GM12878 (cell line): Measurements from ENCODE around the gene ITGA4. TPM values are rescaled to one million over a fixed set of nuclear protein-coding genes. Genes with fewer than 3 reads are reported as not detected.

Experiments used
- ATAC-seq: fragments of 200-7000 bp; cut with Tn5 transposase; 3 replicates; pipeline ENCODE4 v1.9.1; 2020; ENCODE audit warnings: mild to moderate bottlenecking, moderate library complexity
- BruUV-seq: library from RNA; stranded (reverse); fragments of 400-500 nt; replicated peaks from 2 replicates; lab custom pipeline; 2021; lab: Mats Ljungman, UMichigan
- CTCF ChIA-PET: fragments of 300-600 bp; sonication (Branson Sonifier 250); formaldehyde crosslinking; extraction: SDS; loops from one replicate; lab custom pipeline; 2021; ENCODE audit warnings: inconsistent platforms; lab: Yijun Ruan, JAX
- POLR2A ChIA-PET: fragments of 350-600 bp; formaldehyde crosslinking; extraction: SDS; loops from one replicate; lab custom pipeline; 2021; ENCODE audit warnings: inconsistent platforms; lab: Charles Lee
- RAD21 ChIA-PET: fragments of 300-600 bp; sonication (Branson Sonifier 250); formaldehyde crosslinking; loops from one replicate; lab custom pipeline; 2023; ENCODE audit warnings: antibody characterized with exemption; ENCODE audit not compliant: unreplicated experiment; lab: Charles Lee
- SMC1A ChIA-PET: fragments of 300-600 bp; sonication (Branson Sonifier 250); formaldehyde crosslinking; loops from one replicate; lab custom pipeline; 2023; ENCODE audit not compliant: unreplicated experiment, uncharacterized antibody; lab: Charles Lee
- DNase-seq: peaks from one replicate; pipeline ENCODE4 v3.0.0-alpha.2; 2011; ENCODE audit warnings: low read depth, low spot score
- FAIRE-seq: peaks from 3 replicates; lab custom pipeline; 2011; peaks lifted over from hg19 to GRCh38; lab: Jason Lieb, UNC
- H2AFZ ChIP-seq: 2 replicates; pipeline ENCODE4 v1.6.0; 2011; ENCODE audit warnings: low read depth, low read length, control low read depth; ENCODE audit not compliant: control insufficient read depth
- H3K27ac ChIP-seq: 2 replicates; pipeline ENCODE4 v1.5.1; 2011; ENCODE audit warnings: control low read depth; ENCODE audit not compliant: control insufficient read depth, insufficient read depth
- H3K27me3 ChIP-seq, 2 experiments: replicated peaks in 1 of 2; 2 replicates each; pipeline versions ENCODE4 v1.6.0 to v1.6.1; 2011; ENCODE audit warnings: low read length in 1 of 2; ENCODE audit not compliant: control insufficient read depth in 2 of 2, insufficient read depth in 2 of 2
- H3K36me3 ChIP-seq, 2 experiments: 2 replicates each; pipeline ENCODE4 v1.5.1; 2011; ENCODE audit warnings: low read length in 1 of 2; ENCODE audit not compliant: control insufficient read depth in 2 of 2, insufficient read depth in 2 of 2
- H3K4me1 ChIP-seq: 2 replicates; pipeline ENCODE4 v1.6.1; 2011; ENCODE audit warnings: mild to moderate bottlenecking, low read length, moderate library complexity, mixed read lengths; ENCODE audit not compliant: control insufficient read depth, insufficient read depth
- H3K4me2 ChIP-seq: 2 replicates; pipeline ENCODE4 v1.6.0; 2011; ENCODE audit warnings: control low read depth; ENCODE audit not compliant: control insufficient read depth, insufficient read depth
- H3K4me3 ChIP-seq: fragments of 200-600 bp; sonication (generic); 2 replicates; pipeline ENCODE4 v1.5.1; 2016
- H3K79me2 ChIP-seq: 2 replicates; pipeline ENCODE4 v1.6.0; 2011; ENCODE audit warnings: low read length; ENCODE audit not compliant: control insufficient read depth, insufficient read depth
- H3K9ac ChIP-seq: 2 replicates; pipeline ENCODE4 v1.8.0; 2011; ENCODE audit warnings: low read length, control low read depth, mixed read lengths; ENCODE audit not compliant: control insufficient read depth, insufficient read depth
- H3K9me3 ChIP-seq: replicated peaks from 3 replicates; pipeline ENCODE4 v1.5.1; 2011; ENCODE audit warnings: mild to moderate bottlenecking, low read length; ENCODE audit not compliant: control insufficient read depth, insufficient read depth
- H4K20me1 ChIP-seq: 2 replicates; pipeline ENCODE4 v1.6.0; 2011; ENCODE audit not compliant: control insufficient read depth, insufficient read depth
- ASH2L ChIP-seq: fragments of 300-600, 200-600 bp; sonication (generic); IDR thresholded peaks from 2 replicates; pipeline ENCODE4 v1.6.1; 2017; ENCODE audit warnings: low read depth, mild to moderate bottlenecking, borderline replicate concordance
- CBX5 ChIP-seq: sonication (generic); IDR thresholded peaks from 2 replicates; pipeline ENCODE4 v1.6.1; 2016; ENCODE audit warnings: low read depth, moderate library complexity, mild to moderate bottlenecking, inconsistent platforms
- CREM ChIP-seq: IDR thresholded peaks from 2 replicates; pipeline ENCODE4 v1.6.1; 2014; ENCODE audit warnings: antibody characterized with exemption, low read depth
- ELK1 ChIP-seq: IDR thresholded peaks from 2 replicates; pipeline ENCODE4 v1.6.1; 2012; ENCODE audit warnings: low read depth, low read length, improper control_type of control experiment
- FOS ChIP-seq: IDR thresholded peaks from 3 replicates; pipeline ENCODE4 v1.6.1; 2011; ENCODE audit warnings: borderline replicate concordance; ENCODE audit not compliant: insufficient read length; ENCODE audit errors: extremely low read depth
- IKZF1 ChIP-seq: fragments of 450-650 bp; conservative IDR thresholded peaks from 2 replicates; pipeline ENCODE4 v1.6.1; 2017; ENCODE audit warnings: antibody characterized with exemption, mild to moderate bottlenecking
- KAT2A ChIP-seq: conservative IDR thresholded peaks from 2 replicates; pipeline ENCODE4 v1.6.1; 2011; ENCODE audit warnings: low read depth, low read length; ENCODE audit not compliant: control insufficient read depth
- LARP7 ChIP-seq: fragments of 450-650 bp; IDR thresholded peaks from 2 replicates; pipeline ENCODE4 v1.6.1; 2017; ENCODE audit warnings: mild to moderate bottlenecking
- MTA3 ChIP-seq: IDR thresholded peaks from 2 replicates; pipeline ENCODE4 v1.6.1; 2012; ENCODE audit warnings: low read length, inconsistent platforms, borderline replicate concordance
- NFIC ChIP-seq: IDR thresholded peaks from 2 replicates; pipeline ENCODE4 v1.6.1; 2012; ENCODE audit warnings: low read depth, mild to moderate bottlenecking, inconsistent platforms, low read length, moderate library complexity
- NKRF ChIP-seq: fragments of 450-650 bp; conservative IDR thresholded peaks from 2 replicates; pipeline ENCODE4 v1.6.1; 2017; ENCODE audit warnings: mild to moderate bottlenecking, moderate library complexity
- RB1 ChIP-seq: fragments of 450-650 bp; formaldehyde crosslinking; IDR thresholded peaks from 2 replicates; pipeline ENCODE4 v1.6.1; 2017; ENCODE audit warnings: mild to moderate bottlenecking, borderline replicate concordance
- TBL1XR1 ChIP-seq: IDR thresholded peaks from 2 replicates; pipeline ENCODE4 v1.6.1; 2012; ENCODE audit warnings: low read depth, low read length, improper control_type of control experiment
- TCF12 ChIP-seq: IDR thresholded peaks from 2 replicates; pipeline ENCODE4 v1.6.1; 2011; ENCODE audit warnings: low read depth, mild to moderate bottlenecking, low read length
- YBX1 ChIP-seq: fragments of 450-650 bp; IDR thresholded peaks from 2 replicates; pipeline ENCODE4 v1.6.1; 2016; ENCODE audit warnings: antibody characterized with exemption
- WGBS: methylation state at CpG from one replicate; pipeline ENCODE4 v1.1.6; 2016; ENCODE audit warnings: low lambda C conversion rate; ENCODE audit not compliant: insufficient replicate concordance, insufficient coverage; ENCODE audit errors: missing lambda C conversion rate; 5-methylcytosine and 5-hydroxymethylcytosine counted together
- in situ Hi-C: fragments of 300-500 bp; cut with MboI; formaldehyde crosslinking; loops from 9 replicates; pipeline ENCODE4 v1.14.3; 2018; ENCODE audit warnings: mixed read lengths
- intact Hi-C: fragments of 100-400 bp; cut with micrococcal nuclease; formaldehyde crosslinking; loops from one replicate; pipeline ENCODE4 v1.14.2; 2022; ENCODE audit not compliant: unreplicated experiment
- polyA plus RNA-seq, 11 experiments: library from polyadenylated mRNA; depleted of rRNA in 4 of 11; unstranded in 6 of 11; stranded (reverse) in 5 of 11; fragments of >200 nt; fragmentation: Nextera tagmentation in 4 of 11; fragmentation: Illumina TruSeq in 1 of 11; extraction: Ambion mirVana in 4 of 11; extraction: Trizol in 1 of 11; gene quantifications; 1 replicate in 1 of 11; 2 replicates in 10 of 11; pipeline versions ENCODE4 v1.2.1 to v1.2.3, GENCODE V29; 2011 to 2016; ENCODE audit warnings: inconsistent platforms in 2 of 11, missing spikeins in 2 of 11, low read depth in 1 of 11
- total RNA-seq, 4 experiments: library from RNA; depleted of rRNA in 3 of 4; stranded (reverse); fragments of >200 nt in 3 of 4; fragmentation: Illumina TruSeq in 1 of 4; extraction: Trizol in 1 of 4; gene quantifications; 2 replicates each; pipeline versions ENCODE4 v1.2.1 to v1.2.3, GENCODE V29; 2013 to 2021
- TF ChIP-seq, protein P1 (sequence below): fragments of 450-650 bp; IDR thresholded peaks from 2 replicates; pipeline ENCODE4 v1.6.1; 2017; ENCODE audit warnings: mild to moderate bottlenecking, moderate library complexity
- TF ChIP-seq, protein P2 (sequence below): fragments of 450-650 bp; IDR thresholded peaks from 2 replicates; pipeline ENCODE4 v1.6.1; 2016; ENCODE audit warnings: mild to moderate bottlenecking

ITGA4 gene
- total and polyA plus RNA-seq, 10 of the 15 experiments (the other 5 are each of a cell fraction or from before 2014, with no cell fraction given), result 12.4 to 87.9 (median 63.5) TPM

DNA sequence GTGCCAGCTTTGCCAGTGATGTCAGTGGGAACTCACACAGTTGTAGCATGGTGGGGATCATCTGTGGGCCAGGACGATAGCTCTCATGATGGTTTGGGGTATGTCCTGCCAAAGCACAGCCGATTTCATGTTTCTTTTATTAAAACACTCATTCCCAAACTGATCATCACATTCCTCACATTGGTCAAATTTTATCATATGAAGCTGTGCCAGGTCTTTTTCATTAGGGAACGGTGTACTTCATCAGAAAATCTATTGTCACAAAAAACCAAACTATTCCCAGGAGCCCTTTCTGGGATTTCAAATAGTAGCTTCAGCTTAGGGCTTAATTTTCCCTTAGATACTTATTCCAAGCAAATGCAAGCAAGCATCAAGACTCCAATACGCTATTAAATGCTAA is 42.0 kb downstream of the ITGA4 start:
- H2AFZ ChIP-seq, result no peak overlapping the region
- no peaks in the 10 kb centered on the region for H3K9me3 ChIP-seq
- peaks cover 0 to 46% of the 10 kb centered on the region in 2 experiments; a peak in 2 of 4 replicates for H3K36me3 ChIP-seq
- intact Hi-C loops (no loop called here), in situ Hi-C loops (no loop called here)
- ChIA-PET POLR2A (no interaction called here), SMC1A (interaction anchor here (0.7 to 1.7 kb wide), 4 partner anchors 12 to 74 kb away, joined by 3 to 5 read pairs (median 3); no protein-coding TSS in a partner anchor), CTCF (interaction anchor here (1.1 kb wide), 1 partner anchor 25 kb away, joined by 3 read pairs; no protein-coding TSS in a partner anchor), RAD21 (no interaction called here)
- H3K27me3 ChIP-seq, result no peaks in the 10 kb centered on the region
- H3K9ac ChIP-seq, result no peak overlapping the region
- ATAC-seq (no peak), DNase-seq (no peak), FAIRE-seq (no peak)
- BruUV-seq, result no TSS peak
- 97% methylated on average over 4 of the region's 4 CpGs for WGBS
- TF ChIP-seq CREM, result no peak
- TF ChIP-seq, protein P1, sequence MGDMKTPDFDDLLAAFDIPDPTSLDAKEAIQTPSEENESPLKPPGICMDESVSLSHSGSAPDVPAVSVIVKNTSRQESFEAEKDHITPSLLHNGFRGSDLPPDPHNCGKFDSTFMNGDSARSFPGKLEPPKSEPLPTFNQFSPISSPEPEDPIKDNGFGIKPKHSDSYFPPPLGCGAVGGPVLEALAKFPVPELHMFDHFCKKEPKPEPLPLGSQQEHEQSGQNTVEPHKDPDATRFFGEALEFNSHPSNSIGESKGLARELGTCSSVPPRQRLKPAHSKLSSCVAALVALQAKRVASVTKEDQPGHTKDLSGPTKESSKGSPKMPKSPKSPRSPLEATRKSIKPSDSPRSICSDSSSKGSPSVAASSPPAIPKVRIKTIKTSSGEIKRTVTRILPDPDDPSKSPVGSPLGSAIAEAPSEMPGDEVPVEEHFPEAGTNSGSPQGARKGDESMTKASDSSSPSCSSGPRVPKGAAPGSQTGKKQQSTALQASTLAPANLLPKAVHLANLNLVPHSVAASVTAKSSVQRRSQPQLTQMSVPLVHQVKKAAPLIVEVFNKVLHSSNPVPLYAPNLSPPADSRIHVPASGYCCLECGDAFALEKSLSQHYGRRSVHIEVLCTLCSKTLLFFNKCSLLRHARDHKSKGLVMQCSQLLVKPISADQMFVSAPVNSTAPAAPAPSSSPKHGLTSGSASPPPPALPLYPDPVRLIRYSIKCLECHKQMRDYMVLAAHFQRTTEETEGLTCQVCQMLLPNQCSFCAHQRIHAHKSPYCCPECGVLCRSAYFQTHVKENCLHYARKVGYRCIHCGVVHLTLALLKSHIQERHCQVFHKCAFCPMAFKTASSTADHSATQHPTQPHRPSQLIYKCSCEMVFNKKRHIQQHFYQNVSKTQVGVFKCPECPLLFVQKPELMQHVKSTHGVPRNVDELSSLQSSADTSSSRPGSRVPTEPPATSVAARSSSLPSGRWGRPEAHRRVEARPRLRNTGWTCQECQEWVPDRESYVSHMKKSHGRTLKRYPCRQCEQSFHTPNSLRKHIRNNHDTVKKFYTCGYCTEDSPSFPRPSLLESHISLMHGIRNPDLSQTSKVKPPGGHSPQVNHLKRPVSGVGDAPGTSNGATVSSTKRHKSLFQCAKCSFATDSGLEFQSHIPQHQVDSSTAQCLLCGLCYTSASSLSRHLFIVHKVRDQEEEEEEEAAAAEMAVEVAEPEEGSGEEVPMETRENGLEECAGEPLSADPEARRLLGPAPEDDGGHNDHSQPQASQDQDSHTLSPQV, result no peak
- TF ChIP-seq TBL1XR1, result no peak
- no peak for TF ChIP-seq KAT2A
- no peak for TF ChIP-seq RB1
- no peak for TF ChIP-seq IKZF1
- TF ChIP-seq TCF12, result no peak
- no peak for TF ChIP-seq YBX1
- no peak for TF ChIP-seq LARP7
- no peak for TF ChIP-seq ASH2L
- TF ChIP-seq FOS, result no peak
- TF ChIP-seq CBX5, result no peak
- no peak for TF ChIP-seq NKRF
- TF ChIP-seq MTA3, result no peak
- TF ChIP-seq, protein P2, sequence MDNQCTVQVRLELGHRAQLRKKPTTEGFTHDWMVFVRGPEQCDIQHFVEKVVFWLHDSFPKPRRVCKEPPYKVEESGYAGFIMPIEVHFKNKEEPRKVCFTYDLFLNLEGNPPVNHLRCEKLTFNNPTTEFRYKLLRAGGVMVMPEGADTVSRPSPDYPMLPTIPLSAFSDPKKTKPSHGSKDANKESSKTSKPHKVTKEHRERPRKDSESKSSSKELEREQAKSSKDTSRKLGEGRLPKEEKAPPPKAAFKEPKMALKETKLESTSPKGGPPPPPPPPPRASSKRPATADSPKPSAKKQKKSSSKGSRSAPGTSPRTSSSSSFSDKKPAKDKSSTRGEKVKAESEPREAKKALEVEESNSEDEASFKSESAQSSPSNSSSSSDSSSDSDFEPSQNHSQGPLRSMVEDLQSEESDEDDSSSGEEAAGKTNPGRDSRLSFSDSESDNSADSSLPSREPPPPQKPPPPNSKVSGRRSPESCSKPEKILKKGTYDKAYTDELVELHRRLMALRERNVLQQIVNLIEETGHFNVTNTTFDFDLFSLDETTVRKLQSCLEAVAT, result no peak
- TF ChIP-seq ELK1, result no peak
- TF ChIP-seq NFIC, result no peak
- H4K20me1 ChIP-seq, result peaks cover 3% of the 10 kb centered on the region; the same call in 1 of the 2 replicates
- H3K79me2 ChIP-seq, result no peaks in the 10 kb centered on the region
- H3K4me1 ChIP-seq, result no peaks in the 10 kb centered on the region
- no peak overlapping the region for H3K27ac ChIP-seq
- H3K4me2 ChIP-seq, result no peak overlapping the region
- H3K4me3 ChIP-seq, result no peak overlapping the region
